Tibial nerve (tissue), 4 donors: ENCODE data around the gene VSTM2B. TPM values are rescaled to one million over a fixed set of nuclear protein-coding genes. Genes with fewer than 3 reads are reported as not detected.

Experiments
- DNase-seq, 2 donors: peaks; one replicate each; pipeline ENCODE4 v3.0.0-alpha.2; 2019; ENCODE audit warnings: low spot score in 2 of 2
- H3K27ac ChIP-seq, 4 donors: fragments of 200-600 bp; sonication (generic) in 3 of 4; one replicate each; pipeline ENCODE4 v1.5.1; 2017 to 2019; ENCODE audit warnings: mild to moderate bottlenecking in 1 of 4
- H3K27me3 ChIP-seq, 2 donors: fragments of 200-600 bp; sonication (generic) in 1 of 2; one replicate each; pipeline versions ENCODE4 v1.5.1 to v1.6.0; 2017 to 2019
- H3K36me3 ChIP-seq, 3 donors: fragments of 200-600 bp; sonication (generic); one replicate each; pipeline ENCODE4 v1.5.1; 2018 to 2019
- H3K4me1 ChIP-seq, 4 donors: fragments of 200-600 bp; sonication (generic) in 3 of 4; one replicate each; pipeline ENCODE4 v1.5.1; 2017 to 2019
- H3K4me3 ChIP-seq, 4 donors: fragments of 200-600 bp; sonication (generic) in 3 of 4; one replicate each; pipeline ENCODE4 v1.5.1; 2017 to 2019; ENCODE audit warnings: mild to moderate bottlenecking in 1 of 4, moderate library complexity in 1 of 4
- H3K9me3 ChIP-seq, 4 donors: fragments of 200-600 bp; sonication (generic) in 3 of 4; one replicate each; pipeline ENCODE4 v1.5.1; 2017 to 2019
- CTCF ChIP-seq, 5 experiments: fragments of 200-600 bp in 3 of 5; fragments of 450-650 bp in 2 of 5; sonication (generic) in 3 of 5; IDR thresholded peaks; one replicate each; pipeline ENCODE4 v1.5.1; 2016 to 2019; ENCODE audit warnings: antibody characterized with exemption in 5 of 5, mild to moderate bottlenecking in 3 of 5, moderate library complexity in 2 of 5
- EP300 ChIP-seq, 2 donors: sonication (generic); formaldehyde crosslinking; IDR thresholded peaks; one replicate each; pipeline ENCODE4 v1.6.1; 2017; ENCODE audit warnings: antibody characterized with exemption in 2 of 2, mild to moderate bottlenecking in 1 of 2
- POLR2A ChIP-seq, 2 donors: fragments of 450-650 bp; IDR thresholded peaks; one replicate each; pipeline ENCODE4 v1.6.1; 2017; ENCODE audit warnings: antibody characterized with exemption in 2 of 2, mild to moderate bottlenecking in 2 of 2, moderate library complexity in 2 of 2
- WGBS, 2 donors: methylation state at CpG; one replicate each; pipeline ENCODE4 v1.1.5; 2018; 5-methylcytosine and 5-hydroxymethylcytosine counted together
- total RNA-seq, 4 donors: library from RNA; depleted of rRNA; stranded (reverse); fragments of >200 nt; gene quantifications; one replicate each; pipeline ENCODE4 v1.1.0, GENCODE V29; 2016

Gene VSTM2B
- total RNA-seq, 4 donors from 2014 or later = not detected

GRCh38 chr19:29489172-29489951, 36.4 kb upstream of the VSTM2B start:
- 63 to 70% methylated on average over 16 of the region's 16 CpGs for WGBS, 2 donors
- no peak overlapping the region for H3K4me3 ChIP-seq
- no peak overlapping the region for H3K27ac ChIP-seq
- no peaks in the 10 kb centered on the region for H3K9me3 ChIP-seq
- no peak for DNase-seq
- H3K4me1 ChIP-seq = no peaks in the 10 kb centered on the region
- H3K27me3 ChIP-seq = no peaks in the 10 kb centered on the region
- TF ChIP-seq POLR2A (IDR thresholded peaks at IDR 0.05) (no peak), CTCF (IDR thresholded peaks at IDR 0.05) (no peak), EP300 (IDR thresholded peaks at IDR 0.05) (no peak)
- H3K36me3 ChIP-seq = no peaks in the 10 kb centered on the region

GRCh38 chr19:29491491-29491890, 34.3 kb upstream of the VSTM2B start:
- WGBS, 2 donors = 78 to 82% methylated on average over 3 of the region's 3 CpGs
- Histone ChIP-seq H3K27me3 (no peaks in the 10 kb centered on the region), H3K4me1 (no peaks in the 10 kb centered on the region), H3K27ac (no peak overlapping the region), H3K9me3 (no peaks in the 10 kb centered on the region), H3K36me3 (no peaks in the 10 kb centered on the region), H3K4me3 (no peak overlapping the region)
- no peak for DNase-seq
- no peak for TF ChIP-seq CTCF (IDR thresholded peaks at IDR 0.05)
- TF ChIP-seq POLR2A (IDR thresholded peaks at IDR 0.05) = no peak
- TF ChIP-seq EP300 (IDR thresholded peaks at IDR 0.05) = no peak

- 23 to 24% methylated on average over 7 of the region's 7 CpGs for WGBS, 2 donors
- TF ChIP-seq CTCF (IDR thresholded peaks at IDR 0.05) (no peak), POLR2A (IDR thresholded peaks at IDR 0.05) (no peak)
These were observed 33.7 kb upstream of the VSTM2B start for GRCh38 chr19:29491995-29492577.

GRCh38 chr19:29492769-29493168, 33.0 kb upstream of the VSTM2B start:
- Histone ChIP-seq H3K36me3 (no peaks in the 10 kb centered on the region), H3K9me3 (no peaks in the 10 kb centered on the region), H3K4me1 (no peaks in the 10 kb centered on the region), H3K27ac (no peak overlapping the region), H3K27me3 (no peaks in the 10 kb centered on the region), H3K4me3 (no peak overlapping the region)
- 3 to 4% methylated on average over 7 of the region's 7 CpGs for WGBS, 2 donors
- no peak for DNase-seq
- TF ChIP-seq CTCF (IDR thresholded peaks at IDR 0.05) = no peak

More at GRCh38 chr19:29491995-29492577, 33.7 kb upstream of the VSTM2B start:
- no peaks in the 10 kb centered on the region for H3K9me3 ChIP-seq
- H3K27ac ChIP-seq = no peak overlapping the region
- H3K4me3 ChIP-seq = no peak overlapping the region
- no peaks in the 10 kb centered on the region for H3K27me3 ChIP-seq
- H3K36me3 ChIP-seq = no peaks in the 10 kb centered on the region
- no peaks in the 10 kb centered on the region for H3K4me1 ChIP-seq
- DNase-seq = no peak

- Histone ChIP-seq H3K36me3 (no peaks in the 10 kb centered on the region), H3K9me3 (no peaks in the 10 kb centered on the region), H3K4me3 (no peak overlapping the region), H3K27ac (no peak overlapping the region), H3K27me3 (no peaks in the 10 kb centered on the region), H3K4me1 (no peaks in the 10 kb centered on the region)
- 88 to 92% methylated on average over 4 of the region's 4 CpGs for WGBS, 2 donors
- TF ChIP-seq CTCF (IDR thresholded peaks at IDR 0.05) (no peak), EP300 (IDR thresholded peaks at IDR 0.05) (no peak), POLR2A (IDR thresholded peaks at IDR 0.05) (no peak)
- no peak for DNase-seq
These were observed 30.7 kb upstream of the VSTM2B start for GRCh38 chr19:29495091-29495490.
